Activated effector memory CD4-positive, alpha-beta T cell treated with anti-CD3 and anti-CD28 coated beads, Interleukin-2, amount 50 U/mL, for 16 hours (primary cell): Measurements from ENCODE around the gene UPK3BL1.
"Not testable (repeated sequence)": the region's sequence is repeated elsewhere in the genome, so short reads cannot be mapped to it uniquely, and the experiment has no call there.

ENCODE experiments used
- DNase-seq: peaks from one replicate; pipeline ENCODE4 v3.0.0-alpha.2; 2020

The UPK3BL1 gene

GRCh38 chr7:102642691-102643090 is at the start of gene UPK3BL1:
UPK3BL1 (minus strand) TSS chr7:102642791; CDS start chr7:102642741, 50 bp downstream.
- not testable (repeated sequence) for DNase-seq

DNA sequence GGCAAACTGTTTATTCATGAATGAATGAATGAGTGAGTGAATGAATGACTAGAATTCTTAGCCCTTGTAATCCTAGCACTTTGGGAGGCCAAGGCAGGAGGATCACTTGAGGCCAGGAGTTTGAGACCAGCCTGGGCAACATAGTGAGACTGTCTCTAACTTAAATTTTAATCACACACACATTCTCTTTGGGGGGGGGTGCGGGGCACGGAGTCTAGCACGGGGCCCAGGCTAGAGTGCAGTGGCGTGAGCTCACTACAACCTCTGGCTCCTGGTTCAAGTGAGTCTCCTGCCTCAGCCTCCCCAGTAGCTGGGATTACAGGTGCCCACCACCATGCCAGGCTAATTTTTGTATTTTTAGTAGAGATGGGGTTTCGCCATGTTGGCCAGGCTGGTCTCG is 48.0 kb upstream of the UPK3BL1 start:
- DNase-seq, result not testable (repeated sequence)

- peak; percentile 68 for DNase-seq
These were observed 47.1 kb upstream of the UPK3BL1 start for GRCh38 chr7:102689436-102690282.

- not testable (repeated sequence) for DNase-seq
These were observed 45.9 kb upstream of the UPK3BL1 start for GRCh38 chr7:102688299-102689036.

DNA sequence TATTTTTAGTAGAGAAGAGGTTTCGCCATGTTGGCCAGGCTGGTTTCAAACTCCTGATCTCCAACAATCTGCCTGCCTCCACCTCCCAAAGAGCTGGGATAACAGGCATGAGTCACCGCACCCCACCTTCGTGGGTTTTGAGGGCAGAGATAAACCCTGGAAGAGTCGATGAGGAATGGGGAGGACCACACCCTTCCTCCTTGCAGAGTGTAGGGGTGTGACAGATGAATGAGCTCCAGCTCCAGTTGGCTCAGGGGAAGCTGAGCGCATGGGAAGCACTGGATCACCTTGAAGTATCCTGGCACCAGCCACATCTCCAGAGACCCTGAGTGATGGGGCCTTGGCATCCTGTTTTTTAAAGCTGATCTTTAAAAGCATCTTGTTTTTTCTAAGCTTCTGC is 40.0 kb upstream of the UPK3BL1 start:
- DNase-seq, result not testable (repeated sequence)

- DNase-seq, result not testable (repeated sequence)
These were observed 38.2 kb upstream of the UPK3BL1 start for GRCh38 chr7:102680780-102681179.

- peak; percentile 59 for DNase-seq
These were observed 33.0 kb upstream of the UPK3BL1 start for GRCh38 chr7:102675545-102675944.

DNA sequence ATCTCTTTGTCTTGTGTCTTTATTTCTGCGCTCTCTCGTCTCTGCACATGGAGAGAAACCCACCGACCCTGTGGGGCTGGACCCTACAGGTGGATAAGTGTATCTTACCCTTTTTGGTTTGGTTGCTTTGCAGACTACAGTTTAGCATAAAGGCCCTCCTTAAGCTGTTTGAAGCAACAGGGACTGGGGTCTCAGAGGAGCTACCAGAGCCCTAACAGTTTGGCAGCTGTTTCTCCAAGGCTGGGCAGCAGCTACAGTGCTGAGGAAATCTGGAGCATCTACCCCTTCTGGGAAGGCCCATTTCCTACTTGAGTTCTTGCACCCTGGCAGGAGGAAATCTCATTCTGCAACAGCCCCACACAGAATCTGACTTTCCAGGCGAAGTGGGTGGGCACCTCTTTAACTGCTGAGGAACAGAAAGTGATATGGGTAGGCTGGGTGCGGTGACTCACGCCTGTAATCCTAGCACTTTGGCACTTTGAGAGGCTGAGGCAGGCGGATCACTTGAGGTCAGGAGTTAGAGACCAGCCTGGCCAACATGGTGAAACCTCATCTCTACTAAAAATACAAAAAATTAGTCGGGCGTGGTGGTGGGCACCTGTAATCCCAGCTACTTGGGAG is 31.0 kb upstream of the UPK3BL1 start:
- not testable (repeated sequence) for DNase-seq

DNA sequence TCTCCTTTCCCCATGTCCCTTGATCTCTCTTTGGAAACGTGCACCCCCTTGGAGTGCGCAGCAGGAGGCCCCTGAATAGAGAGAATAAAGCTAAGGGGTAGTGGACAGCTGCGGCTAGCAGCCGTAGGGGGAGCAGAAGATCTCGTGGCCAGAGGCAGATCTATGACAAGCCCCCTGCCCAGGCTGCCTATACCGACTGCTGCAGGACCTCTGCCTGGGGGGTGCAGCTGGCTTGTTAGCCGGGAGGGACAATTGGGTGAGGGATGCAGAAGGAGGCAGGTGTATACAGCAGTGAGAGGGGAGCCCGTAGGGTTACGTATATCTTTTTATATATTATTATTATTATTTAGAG is 29.3 kb upstream of the UPK3BL1 start:
- not testable (repeated sequence) for DNase-seq

DNA sequence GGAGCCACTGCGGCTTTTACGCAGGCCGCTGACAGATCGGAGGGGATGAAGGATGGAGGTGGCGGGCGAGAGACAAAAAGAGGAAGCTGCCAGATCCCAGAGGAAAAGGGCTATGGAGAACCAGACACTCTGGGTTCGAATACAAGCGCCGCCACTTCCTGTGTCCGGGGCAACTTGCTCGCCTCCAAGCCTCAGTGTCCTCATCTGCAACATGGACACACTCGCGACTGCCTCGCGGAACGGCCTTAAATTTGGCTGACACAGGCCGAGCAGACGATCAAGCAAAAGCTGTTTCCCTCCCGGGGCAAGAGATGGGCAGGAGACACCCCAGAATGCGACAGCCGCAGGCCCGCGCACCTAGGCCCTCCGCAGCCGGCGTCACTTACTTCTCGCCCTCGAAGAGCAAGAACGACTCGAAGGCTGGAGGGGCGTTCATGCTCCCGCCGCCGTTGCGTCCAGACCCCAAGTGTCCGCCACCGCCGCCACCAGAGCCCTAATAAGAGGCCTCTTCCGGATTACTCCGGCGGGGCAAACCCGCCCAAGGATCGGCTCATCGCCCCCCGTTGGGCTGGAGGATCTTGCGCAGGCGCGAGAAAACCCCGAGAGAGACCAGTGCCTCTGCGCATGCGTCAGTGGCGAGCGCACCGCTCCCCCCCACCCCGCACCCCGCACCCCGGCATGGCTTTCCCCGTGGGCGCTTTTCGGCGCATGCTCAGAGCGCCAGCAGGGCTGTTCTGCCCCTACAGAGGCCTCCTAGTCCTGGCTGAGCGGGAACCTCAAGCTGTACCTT is 28.8 kb upstream of the UPK3BL1 start, which contains the start of gene POLR2J2:
Gene POLR2J2, minus strand, starts transcription at position 498 of the 790 bp plus-strand sequence. Its CDS starts 62 bp downstream, at position 436.
- DNase-seq, result not testable (repeated sequence)

DNA sequence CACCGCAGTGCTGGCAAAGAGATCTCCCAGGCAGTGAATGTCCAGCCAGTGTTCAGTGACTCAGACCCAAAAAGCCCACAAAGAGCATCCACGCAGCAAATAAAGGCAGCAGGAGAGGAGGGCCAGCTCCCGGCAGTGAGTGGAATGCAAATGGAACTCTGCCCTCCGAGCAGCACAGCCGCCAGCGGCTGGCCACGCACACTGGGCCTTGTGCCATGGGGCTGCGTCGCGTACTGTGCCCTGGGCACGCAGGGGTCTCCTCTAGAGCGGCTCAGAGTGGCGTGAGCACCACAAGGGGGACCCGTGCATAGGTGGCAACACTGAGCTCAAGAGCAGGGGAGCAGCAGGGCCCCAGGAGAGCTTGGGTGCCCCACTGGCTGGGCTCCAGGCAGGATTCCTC is 24.9 kb upstream of the UPK3BL1 start:
- DNase-seq, result not testable (repeated sequence)

GRCh38 chr7:102666850-102667249 is 24.3 kb upstream of the UPK3BL1 start:
- DNase-seq, result not testable (repeated sequence)

DNA sequence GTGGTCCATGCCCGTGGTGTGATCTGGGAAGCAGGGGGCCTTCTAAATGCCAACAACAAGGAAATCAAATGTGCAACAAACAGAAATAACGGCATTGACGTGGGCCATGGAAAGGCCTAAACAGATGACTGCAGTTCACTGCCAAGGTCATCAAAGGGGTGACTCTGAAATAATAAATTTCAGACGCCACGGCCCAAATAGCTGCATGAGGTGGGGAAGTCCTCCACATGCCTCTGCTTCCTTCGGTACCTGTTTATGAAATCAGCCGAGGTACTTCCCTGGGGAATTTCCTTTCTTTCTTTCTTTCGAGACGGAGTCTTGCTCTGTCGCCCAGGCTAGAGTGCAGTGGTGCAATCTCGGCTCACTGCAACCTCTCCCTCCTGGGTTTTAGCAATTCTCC is 22.2 kb upstream of the UPK3BL1 start:
- DNase-seq, result not testable (repeated sequence)

DNA sequence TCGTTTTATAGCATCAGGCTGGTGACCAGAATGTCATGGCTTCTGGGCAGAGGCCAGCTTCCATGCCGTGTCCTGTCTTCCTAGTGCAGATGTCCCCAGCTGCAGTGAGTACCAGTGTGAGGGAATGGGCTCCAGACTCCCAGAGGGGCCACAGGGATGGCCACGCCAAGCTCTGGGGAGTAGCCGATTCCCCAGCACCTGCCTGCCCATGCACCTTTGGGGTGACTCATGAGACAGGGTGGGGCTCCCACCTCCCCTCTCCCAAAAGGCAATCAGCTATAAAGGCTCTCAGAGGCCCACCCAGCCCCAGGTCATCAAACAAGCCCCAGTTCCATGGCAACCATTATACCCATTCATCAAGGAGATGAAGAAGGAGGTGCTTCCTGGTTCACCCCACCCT is 7.3 kb upstream of the UPK3BL1 start, which contains the start of gene SPDYE2B:
Gene SPDYE2B, plus strand, starts transcription at position 396 of the 400 bp plus-strand sequence. CDS start 2,030 bp downstream, outside the sequence.
- DNase-seq, result not testable (repeated sequence)

- DNase-seq, result peak; percentile 50
These were observed 5.2 kb upstream of the UPK3BL1 start for GRCh38 chr7:102647813-102648212.

DNA sequence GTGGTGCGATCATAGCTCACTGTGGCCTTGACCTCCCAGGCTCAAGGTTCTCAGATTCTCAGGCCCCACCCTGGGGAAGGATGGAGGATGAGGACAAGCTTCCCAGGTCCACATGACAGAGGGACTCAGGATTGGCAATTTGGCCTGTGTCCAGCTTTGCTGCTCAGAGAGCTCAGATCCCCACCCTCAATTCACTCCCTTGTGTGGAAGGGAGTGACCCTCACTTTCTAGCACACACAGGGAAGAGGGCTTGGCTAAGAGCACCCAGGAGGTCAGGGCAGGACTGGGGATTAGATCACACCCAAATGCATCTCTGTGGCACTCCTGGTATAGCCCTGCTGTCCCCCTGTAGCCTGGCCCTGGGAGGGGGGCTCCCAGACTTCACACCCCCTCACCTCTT is 813 bp upstream of the UPK3BL1 start:
- not testable (repeated sequence) for DNase-seq

- DNase-seq, result not testable (repeated sequence)
These were observed 3.7 kb downstream of the UPK3BL1 start for GRCh38 chr7:102638848-102639247.

DNA sequence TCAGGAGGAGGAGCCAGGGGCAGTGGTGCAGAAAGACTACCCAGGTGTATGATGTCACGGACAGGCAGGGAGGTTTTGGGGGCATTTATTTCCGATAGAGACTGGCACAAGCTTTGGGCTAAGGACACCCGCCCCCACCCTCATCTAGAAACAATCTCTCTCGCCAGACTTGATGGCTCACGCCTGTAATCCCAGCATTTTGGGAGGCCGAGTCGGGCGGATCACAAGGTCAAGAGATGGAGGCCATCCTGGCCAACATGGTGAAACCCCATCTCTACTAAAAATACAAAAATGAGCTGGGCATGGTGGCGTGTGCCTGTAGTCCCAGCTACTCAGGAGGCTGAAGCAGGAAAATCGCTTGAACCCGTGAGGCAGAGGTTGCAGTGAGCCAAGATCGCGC is 5.6 kb downstream of the UPK3BL1 start:
- peak; percentile 61 for DNase-seq

DNA sequence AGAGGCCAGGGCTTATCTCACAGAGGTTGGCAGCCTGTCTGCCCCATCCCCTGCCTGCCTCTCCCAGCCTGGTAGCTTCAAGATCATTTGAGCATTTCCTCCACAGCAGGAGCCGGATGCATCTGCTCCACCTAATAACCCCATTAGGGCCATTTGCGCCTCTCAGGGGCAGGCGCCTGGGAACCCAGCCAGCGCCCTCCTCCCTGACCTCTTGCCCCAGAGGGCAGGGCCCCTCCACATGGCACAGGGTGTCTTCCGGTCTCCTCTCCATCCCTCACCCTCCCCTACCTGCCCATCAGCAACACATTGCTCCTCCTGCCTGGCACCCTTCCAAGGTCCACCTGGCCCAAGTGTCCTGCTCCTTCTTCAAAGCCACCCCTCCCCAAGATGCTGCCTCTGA is 7.2 kb downstream of the UPK3BL1 start:
- DNase-seq, result not testable (repeated sequence)

DNA sequence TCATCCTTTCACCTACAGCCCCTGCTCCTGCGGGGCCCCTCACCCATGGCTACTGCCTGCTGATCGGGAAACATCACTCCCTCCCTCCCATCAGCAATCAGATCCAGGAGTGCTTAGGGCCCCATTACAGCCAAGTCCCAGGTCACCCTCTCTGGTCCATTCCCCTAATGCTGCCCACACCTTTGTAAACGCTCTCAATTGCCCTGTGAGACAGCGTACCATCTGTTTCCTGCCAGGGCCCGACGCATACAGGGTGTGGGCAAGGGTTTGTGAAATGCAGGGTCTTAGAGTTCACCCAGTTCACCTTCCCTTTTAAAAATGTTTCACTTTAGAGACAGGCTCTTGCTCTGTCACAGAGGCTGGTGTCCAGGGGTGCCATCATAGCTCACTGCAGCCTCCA is 8.3 kb downstream of the UPK3BL1 start:
- not testable (repeated sequence) for DNase-seq

- DNase-seq, result peak; percentile 33
These were observed 12.0 kb downstream of the UPK3BL1 start for GRCh38 chr7:102630622-102631021.

- DNase-seq, result not testable (repeated sequence)
These were observed 15.2 kb downstream of the UPK3BL1 start for GRCh38 chr7:102627271-102627904.
